COLO668 (cell line): ENCODE measurements around the gene PPM1J.

Experiments
- DNase-seq: peaks from one replicate; lab custom pipeline; 2025; ENCODE audit not compliant: unreplicated experiment; lab: John Stamatoyannopoulos, UW

PPM1J gene

GRCh38 chr1:112692681-112693080 lies 22.5 kb downstream of the PPM1J start:
- no peak for DNase-seq

- DNase-seq, result no peak
Measured at GRCh38 chr1:112689842-112690237, 25.3 kb downstream of the PPM1J start.

- DNase-seq, result no peak
Measured at GRCh38 chr1:112689196-112689841, 25.8 kb downstream of the PPM1J start.

- no peak for DNase-seq
Measured at GRCh38 chr1:112688781-112689193, 26.3 kb downstream of the PPM1J start.

- DNase-seq, result no peak
Measured at GRCh38 chr1:112687785-112688496, 27.2 kb downstream of the PPM1J start.

GRCh38 chr1:112687361-112687760 lies 27.8 kb downstream of the PPM1J start:
- DNase-seq, result no peak

- DNase-seq, result no peak
Measured at GRCh38 chr1:112686835-112687234, 28.3 kb downstream of the PPM1J start.

GRCh38 chr1:112686417-112686816 lies 28.7 kb downstream of the PPM1J start:
- DNase-seq, result no peak

GRCh38 chr1:112685913-112686312 lies 29.2 kb downstream of the PPM1J start:
- no peak for DNase-seq

GRCh38 chr1:112678605-112679004 lies 36.5 kb downstream of the PPM1J start:
- no peak for DNase-seq

GRCh38 chr1:112677501-112677900 lies 37.6 kb downstream of the PPM1J start:
- DNase-seq, result no peak

- no peak for DNase-seq
Measured at GRCh38 chr1:112676543-112676942, 38.6 kb downstream of the PPM1J start.

- no peak for DNase-seq
Measured at GRCh38 chr1:112675728-112676381, 39.3 kb downstream of the PPM1J start.

GRCh38 chr1:112674986-112675727 lies 40.0 kb downstream of the PPM1J start:
- peak; percentile 76 for DNase-seq

- DNase-seq, result peak; percentile 79
Measured at GRCh38 chr1:112674440-112674985, 40.6 kb downstream of the PPM1J start, which contains the start of gene MOV10. TSS of gene MOV10 (plus strand) at chr1:112674659. CDS start at chr1:112674913, 254 bp downstream.

GRCh38 chr1:112673592-112674439 lies 41.3 kb downstream of the PPM1J start:
- DNase-seq, result no peak

GRCh38 chr1:112672842-112673241 lies 42.3 kb downstream of the PPM1J start:
- DNase-seq, result no peak

- DNase-seq, result no peak
Measured at GRCh38 chr1:112672009-112672408, 43.1 kb downstream of the PPM1J start.

- DNase-seq, result no peak
Measured at GRCh38 chr1:112666946-112667345, 48.2 kb downstream of the PPM1J start.

GRCh38 chr1:112665857-112666256 lies 49.3 kb downstream of the PPM1J start:
- DNase-seq, result no peak
